GM23248 (cell line): Measurements from ENCODE around the gene YJEFN3. TPM values are rescaled to one million over a fixed set of nuclear protein-coding genes. Genes with fewer than 3 reads are reported as not detected.

Experiments used
- DNase-seq: peaks from one replicate; pipeline ENCODE4 v3.0.0-alpha.2; 2015
- H2AFZ ChIP-seq: fragments of 200-600 bp; sonication (generic); 2 replicates; pipeline ENCODE4 v1.6.1; 2016; ENCODE audit warnings: antibody characterized with exemption
- H3F3A ChIP-seq: fragments of 200-600 bp; sonication (generic); 2 replicates; pipeline ENCODE4 v1.6.1; 2016; ENCODE audit warnings: mild to moderate bottlenecking, antibody characterized with exemption, mixed run types; ENCODE audit not compliant: insufficient read depth
- H3K27ac ChIP-seq: fragments of 200-600 bp; sonication (generic); 2 replicates; pipeline ENCODE4 v1.5.1; 2016; ENCODE audit warnings: mild to moderate bottlenecking
- H3K27me3 ChIP-seq: fragments of 200-600 bp; sonication (generic); replicated peaks from 2 replicates; pipeline ENCODE4 v1.6.1; 2016; ENCODE audit warnings: mild to moderate bottlenecking; ENCODE audit not compliant: insufficient read depth
- H3K36me3 ChIP-seq: fragments of 200-600 bp; sonication (generic); 2 replicates; pipeline ENCODE4 v1.6.1; 2016; ENCODE audit warnings: low read depth, mild to moderate bottlenecking
- H3K4me1 ChIP-seq: fragments of 200-600 bp; sonication (generic); 2 replicates; pipeline ENCODE4 v1.6.1; 2016; ENCODE audit warnings: mild to moderate bottlenecking; ENCODE audit not compliant: insufficient read depth
- H3K4me2 ChIP-seq: fragments of 200-600 bp; sonication (generic); one replicate; pipeline ENCODE4 v1.6.1; 2016; ENCODE audit warnings: mild to moderate bottlenecking; ENCODE audit not compliant: unreplicated experiment
- H3K4me3 ChIP-seq: fragments of 200-600 bp; sonication (generic); 2 replicates; pipeline ENCODE4 v1.5.1; 2016; ENCODE audit warnings: mild to moderate bottlenecking
- H3K79me2 ChIP-seq: fragments of 200-600 bp; sonication (generic); 2 replicates; pipeline ENCODE4 v1.6.1; 2016; ENCODE audit warnings: mild to moderate bottlenecking; ENCODE audit not compliant: insufficient read depth
- H3K9ac ChIP-seq: fragments of 200-600 bp; sonication (generic); 2 replicates; pipeline ENCODE4 v1.6.1; 2016; ENCODE audit warnings: mild to moderate bottlenecking
- H3K9me2 ChIP-seq: fragments of 200-600 bp; sonication (generic); 2 replicates; pipeline ENCODE4 v1.6.1; 2016; ENCODE audit warnings: mixed run types, mild to moderate bottlenecking, moderate library complexity; ENCODE audit not compliant: insufficient read depth
- H3K9me3 ChIP-seq: fragments of 200-600 bp; sonication (generic); one replicate; pipeline ENCODE4 v1.6.1; 2017; ENCODE audit warnings: low read depth
- H4K20me1 ChIP-seq: fragments of 200-600 bp; sonication (generic); 2 replicates; pipeline ENCODE4 v1.6.0; 2016; ENCODE audit not compliant: insufficient read depth
- EZH2 ChIP-seq: fragments of 200-600 bp; sonication (generic); IDR thresholded peaks from 2 replicates; pipeline ENCODE4 v1.6.1; 2018; ENCODE audit warnings: antibody characterized with exemption, mild to moderate bottlenecking; ENCODE audit not compliant: insufficient read depth, poor library complexity, severe bottlenecking
- EZH2phosphoT487 ChIP-seq: fragments of 200-600 bp; sonication (generic); IDR thresholded peaks from 2 replicates; pipeline ENCODE4 v1.6.1; 2018; ENCODE audit warnings: antibody characterized with exemption, moderate library complexity, mild to moderate bottlenecking, low read depth; ENCODE audit not compliant: insufficient read depth
- WGBS, 2 experiments: methylation state at CpG; one replicate each; pipeline ENCODE4 v1.1.6; 2015 to 2017; ENCODE audit warnings: low lambda C conversion rate in 2 of 2, low coverage in 1 of 2; ENCODE audit errors: missing lambda C conversion rate in 2 of 2; 5-methylcytosine and 5-hydroxymethylcytosine counted together
- in situ Hi-C: fragments of 300-500 bp; cut with MboI; formaldehyde crosslinking; loops from 2 replicates; pipeline ENCODE4 v1.15.0; 2020
- polyA plus RNA-seq: library from polyadenylated mRNA; unstranded; fragments of >200 nt; fragmentation: Nextera tagmentation; extraction: Ambion mirVana; gene quantifications from 2 replicates; pipeline ENCODE4 v1.2.1, GENCODE V29; 2016
- total RNA-seq: library from RNA; depleted of rRNA; stranded (reverse); fragments of >200 nt; shearing (Covaris generic); gene quantifications from 2 replicates; pipeline ENCODE4 v1.2.3, GENCODE V29; 2014

The YJEFN3 gene
- total and polyA plus RNA-seq, 2 experiments from 2014 or later: 2.4 TPM; not detected in 1

DNA sequence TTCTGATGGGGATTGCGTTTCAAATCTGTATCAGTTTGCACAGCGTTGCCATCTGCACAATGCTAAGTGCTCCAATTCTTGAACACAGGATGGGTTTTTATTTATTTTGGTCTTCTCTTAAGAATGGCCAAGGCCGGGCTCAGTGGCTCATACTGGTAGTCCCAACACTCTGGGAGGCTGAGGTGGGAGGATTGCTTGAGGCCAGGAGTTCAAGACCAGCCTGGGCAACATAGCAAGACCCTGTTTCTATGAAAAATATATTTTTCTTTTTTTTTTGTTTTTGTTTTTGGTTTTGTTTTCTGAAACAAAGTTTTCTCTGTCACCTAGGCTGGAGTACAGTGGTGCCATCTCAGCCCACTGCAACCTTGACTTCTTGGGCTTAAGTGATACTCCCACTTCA, 5.5 kb upstream of the YJEFN3 start:
- H3F3A ChIP-seq: no peaks in the 10 kb centered on the region
- TF ChIP-seq EZH2: no peak
- TF ChIP-seq EZH2phosphoT487: no peak
- no peaks in the 10 kb centered on the region for H3K9me3 ChIP-seq
- H4K20me1 ChIP-seq: no peaks in the 10 kb centered on the region
- H3K4me2 ChIP-seq: no peak overlapping the region
- no peaks in the 10 kb centered on the region for H3K4me1 ChIP-seq
- H3K9ac ChIP-seq: no peak overlapping the region
- DNase-seq: no peak
- WGBS, 2 experiments: 87 to 88% methylated on average over 3 of the region's 3 CpGs
- no peak overlapping the region for H2AFZ ChIP-seq
- 0 out of 2 replicates have a peak, but pooled peaks cover 2% of the 10 kb centered on the region for H3K36me3 ChIP-seq
- H3K4me3 ChIP-seq: no peak overlapping the region
- in situ Hi-C loops: no loop called here
- no peaks in the 10 kb centered on the region for H3K27me3 ChIP-seq
- peaks cover 68% of the 10 kb centered on the region for H3K79me2 ChIP-seq
- H3K9me2 ChIP-seq: no peaks in the 10 kb centered on the region
- no peak overlapping the region for H3K27ac ChIP-seq

DNA sequence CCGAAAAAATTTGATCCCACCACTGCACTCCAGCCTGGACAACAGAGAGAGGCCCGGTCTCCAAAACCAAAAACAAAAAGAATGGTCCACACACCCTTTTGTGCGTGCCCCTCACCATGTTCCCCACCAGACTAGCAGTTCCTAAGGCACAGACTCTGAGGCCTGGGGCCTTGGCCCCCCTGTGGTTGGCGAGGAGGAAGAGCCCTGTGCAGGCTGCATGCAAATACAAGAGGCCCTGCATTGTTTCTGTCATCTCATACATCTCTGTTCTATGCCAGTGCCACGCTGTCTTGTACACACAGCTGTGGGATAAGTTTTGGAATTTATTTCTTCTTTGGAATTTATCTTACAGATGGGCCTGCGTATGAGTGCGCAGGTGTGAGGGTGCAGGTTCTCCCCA, 4.7 kb upstream of the YJEFN3 start:
- H3K27ac ChIP-seq: no peak overlapping the region
- no peak overlapping the region for H3K9ac ChIP-seq
- no peaks in the 10 kb centered on the region for H3F3A ChIP-seq
- H4K20me1 ChIP-seq: no peaks in the 10 kb centered on the region
- 0 out of 2 replicates have a peak, but pooled peaks cover 2% of the 10 kb centered on the region for H3K36me3 ChIP-seq
- TF ChIP-seq EZH2phosphoT487 (no peak), EZH2 (no peak)
- DNase-seq: no peak
- WGBS, 2 experiments: 76 to 84% methylated on average over 7 of the region's 7 CpGs
- peaks cover 59% of the 10 kb centered on the region for H3K79me2 ChIP-seq
- H3K4me2 ChIP-seq: no peak overlapping the region
- in situ Hi-C loops: no loop called here
- H3K9me3 ChIP-seq: no peaks in the 10 kb centered on the region
- no peaks in the 10 kb centered on the region for H3K9me2 ChIP-seq
- H2AFZ ChIP-seq: no peak overlapping the region
- H3K27me3 ChIP-seq: no peaks in the 10 kb centered on the region
- no peak overlapping the region for H3K4me3 ChIP-seq
- H3K4me1 ChIP-seq: no peaks in the 10 kb centered on the region

DNA sequence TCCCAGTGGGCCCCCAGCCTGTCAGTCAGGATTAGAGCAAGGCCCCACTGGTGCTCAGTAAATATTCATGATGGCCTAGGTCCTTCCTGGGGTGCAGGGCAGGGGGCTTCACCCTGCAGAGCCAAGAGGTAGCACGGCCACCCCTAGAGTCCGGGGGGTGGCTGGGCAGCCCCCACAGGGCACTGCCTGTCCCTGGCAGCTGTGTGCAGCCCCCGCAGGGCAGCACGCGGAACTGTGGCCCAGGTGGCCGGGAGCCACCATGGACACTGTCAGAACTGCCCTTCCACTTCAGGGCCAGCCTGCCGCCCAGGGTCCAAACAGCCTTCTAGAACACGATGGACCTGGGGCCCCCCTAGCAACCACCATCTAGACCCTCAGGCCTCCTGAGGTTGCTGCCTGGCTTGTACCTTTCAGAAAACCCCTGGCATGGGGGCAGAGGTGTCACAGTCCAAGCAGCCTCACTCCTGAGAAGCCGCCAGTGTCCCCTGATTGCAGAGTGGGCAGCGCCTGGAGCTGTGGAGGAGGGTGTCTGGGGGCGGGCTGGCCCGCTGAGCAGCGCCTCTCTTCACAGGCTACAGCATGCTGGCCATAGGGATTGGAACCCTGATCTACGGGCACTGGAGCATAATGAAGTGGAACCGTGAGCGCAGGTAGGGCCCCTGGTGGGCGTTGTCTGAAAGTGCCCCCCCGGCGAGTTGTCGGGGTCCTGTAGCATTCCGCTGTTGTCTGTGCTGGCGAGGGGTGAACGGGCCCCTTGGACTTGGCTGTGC, 2.9 kb upstream of the YJEFN3 start:
- Histone ChIP-seq H4K20me1 (no peaks in the 10 kb centered on the region), H2AFZ (no peak overlapping the region)
- in situ Hi-C loops: loop anchor here (25.0 kb wide), 2 partner anchors 412 to 712 kb away; no protein-coding TSS in a partner anchor

DNA sequence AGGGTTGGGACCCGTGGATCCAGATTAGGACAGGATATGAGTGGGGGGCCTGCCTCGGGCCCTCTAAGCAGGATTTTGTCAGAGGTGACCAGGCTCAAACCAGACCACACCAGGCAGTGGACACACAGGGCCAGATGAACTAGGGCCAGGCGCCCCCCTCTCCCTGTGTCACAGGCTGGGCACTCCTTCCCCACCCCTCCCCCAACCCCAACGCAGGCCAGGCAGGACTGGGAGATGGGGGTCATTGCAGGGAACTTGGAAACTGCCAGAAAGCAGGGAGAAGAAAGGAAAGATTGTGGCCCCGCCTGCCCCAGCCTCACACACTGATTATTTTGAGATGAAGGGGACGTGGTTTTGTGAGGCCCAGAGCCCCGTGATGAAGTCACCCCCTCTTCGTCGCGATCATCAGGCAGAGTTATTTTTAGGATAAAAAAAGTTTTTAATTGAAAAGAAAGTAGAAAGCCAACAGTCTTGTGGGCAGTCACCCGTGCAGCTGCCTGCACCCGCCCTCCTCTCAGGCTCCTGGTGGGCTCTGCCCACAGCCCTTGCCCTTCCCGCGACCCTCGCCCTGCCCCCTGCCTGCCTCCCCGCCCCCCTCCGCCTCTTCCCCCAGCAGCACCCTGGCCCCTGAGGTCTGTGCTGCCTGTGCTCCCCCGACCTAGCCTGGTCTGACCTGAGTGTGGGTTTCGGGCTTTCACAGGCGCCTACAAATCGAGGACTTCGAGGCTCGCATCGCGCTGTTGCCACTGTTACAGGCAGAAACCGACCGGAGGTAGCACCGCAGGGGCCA, 1.9 kb upstream of the YJEFN3 start:
- Histone ChIP-seq H3K9ac (no peak overlapping the region), H4K20me1 (no peaks in the 10 kb centered on the region), H3K4me2 (no peak overlapping the region), H2AFZ (no peak overlapping the region), H3K4me3 (no peak overlapping the region), H3K36me3 (no peaks in the 10 kb centered on the region), H3K79me2 (peaks cover 32% of the 10 kb centered on the region), H3K9me3 (no peaks in the 10 kb centered on the region), H3K27ac (no peak overlapping the region), H3F3A (peaks cover 12% of the 10 kb centered on the region), H3K4me1 (peaks cover 3% of the 10 kb centered on the region; the same call in 1 of the 2 replicates), H3K27me3 (no peaks in the 10 kb centered on the region), H3K9me2 (no peaks in the 10 kb centered on the region)
- in situ Hi-C loops: loop anchor here (25.0 kb wide), 2 partner anchors 411 to 711 kb away; no protein-coding TSS in a partner anchor
- WGBS, 2 experiments: 82 to 86% methylated on average over 19 to 28 of the region's 28 CpGs
- no peak for TF ChIP-seq EZH2
- TF ChIP-seq EZH2phosphoT487: no peak
- DNase-seq: no peak

More for the DNA sequence above, 2.9 kb upstream of the YJEFN3 start:
- H3K36me3 ChIP-seq: 0 out of 2 replicates have a peak, but pooled peaks cover 2% of the 10 kb centered on the region
- H3K4me3 ChIP-seq: no peak overlapping the region
- no peaks in the 10 kb centered on the region for H3K27me3 ChIP-seq
- H3K9ac ChIP-seq: no peak overlapping the region
- TF ChIP-seq EZH2phosphoT487 (no peak), EZH2 (no peak)
- DNase-seq: no peak
- peaks cover 3% of the 10 kb centered on the region; the same call in 1 of the 2 replicates for H3K4me1 ChIP-seq
- H3K27ac ChIP-seq: no peak overlapping the region
- no peaks in the 10 kb centered on the region for H3K9me2 ChIP-seq
- H3K79me2 ChIP-seq: peaks cover 42% of the 10 kb centered on the region
- WGBS, 2 experiments: 89 to 91% methylated on average over 21 to 23 of the region's 23 CpGs
- peaks cover 5% of the 10 kb centered on the region for H3F3A ChIP-seq
- no peak overlapping the region for H3K4me2 ChIP-seq
- H3K9me3 ChIP-seq: no peaks in the 10 kb centered on the region
